C4-2B (cell line): ENCODE measurements around the gene INSIG1.

Experiments
- H3K27ac ChIP-seq: fragments of 450-650 bp; 2 replicates; pipeline ENCODE4 v1.5.1; 2017
- CTCF ChIP-seq: fragments of 450-650 bp; conservative IDR thresholded peaks from 2 replicates; pipeline ENCODE4 v1.5.1; 2017; ENCODE audit warnings: mild to moderate bottlenecking
- ZFX ChIP-seq: fragments of 450-650 bp; IDR thresholded peaks from 2 replicates; pipeline ENCODE4 v1.6.1; 2017

The INSIG1 gene

DNA sequence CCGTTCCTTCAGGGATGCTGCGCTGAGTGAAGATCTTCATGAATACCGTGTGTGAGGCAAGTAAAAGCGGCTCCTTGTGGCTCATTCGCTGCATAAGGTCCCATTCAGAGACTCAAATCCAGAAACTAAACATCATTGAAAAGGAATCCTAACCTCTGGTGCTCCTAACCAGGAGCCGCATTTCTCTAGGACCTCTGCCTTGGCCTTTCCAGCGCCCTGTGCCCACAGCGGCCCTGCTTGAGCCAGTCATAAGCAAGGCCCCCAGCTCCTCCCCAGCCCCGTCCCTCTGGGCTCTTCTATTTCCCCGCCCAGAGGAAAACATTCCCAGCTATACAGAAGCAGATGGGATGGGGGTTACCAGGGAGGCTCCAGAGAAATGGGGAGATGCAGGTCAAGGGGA lies 42.6 kb upstream of the INSIG1 start:
- no peak overlapping the region for H3K27ac ChIP-seq
- TF ChIP-seq CTCF, result no peak
- no peak for TF ChIP-seq ZFX

- H3K27ac ChIP-seq, result no peak overlapping the region
- no peak for TF ChIP-seq CTCF
- no peak for TF ChIP-seq ZFX
Observed at GRCh38 chr7:155255621-155256020, 42.1 kb upstream of the INSIG1 start.

- H3K27ac ChIP-seq, result no peak overlapping the region
- no peak for TF ChIP-seq CTCF
- no peak for TF ChIP-seq ZFX
Observed at GRCh38 chr7:155256081-155256760, 41.5 kb upstream of the INSIG1 start.

DNA sequence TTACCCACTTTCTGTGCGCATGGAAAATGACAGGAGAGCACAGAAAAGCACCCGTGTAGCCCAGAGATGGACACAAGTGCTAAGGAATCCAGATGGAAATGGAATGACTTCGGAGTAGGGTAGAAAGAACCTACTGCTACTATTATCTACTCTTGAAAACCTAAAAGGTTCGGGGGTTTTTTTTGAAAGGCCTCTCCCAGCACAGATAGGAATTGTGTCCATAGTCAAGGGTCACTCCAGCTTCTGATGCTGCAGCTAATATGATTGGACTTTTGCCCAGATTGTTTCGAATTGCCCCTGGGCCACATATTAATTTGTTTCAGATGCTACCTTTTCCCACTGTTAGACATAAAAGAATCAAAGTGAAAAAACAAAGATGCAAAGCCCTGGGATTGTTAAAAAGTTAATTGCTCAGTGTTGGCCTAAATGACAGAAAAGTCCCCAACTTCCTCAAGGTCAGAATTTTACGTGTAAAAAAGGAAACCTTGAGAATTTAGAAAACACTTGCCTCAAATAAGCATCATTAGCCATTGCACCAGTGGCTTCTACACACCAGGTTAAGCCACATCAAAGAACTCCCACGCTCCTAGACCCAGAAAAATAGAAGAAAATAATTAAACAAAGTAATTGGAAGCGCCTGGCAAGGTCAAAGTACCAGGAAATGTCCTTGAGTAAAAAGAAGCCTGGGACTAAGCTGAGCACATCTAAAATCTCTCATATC lies 40.8 kb upstream of the INSIG1 start:
- H3K27ac ChIP-seq, result no peak overlapping the region
- TF ChIP-seq CTCF, result no peak

DNA sequence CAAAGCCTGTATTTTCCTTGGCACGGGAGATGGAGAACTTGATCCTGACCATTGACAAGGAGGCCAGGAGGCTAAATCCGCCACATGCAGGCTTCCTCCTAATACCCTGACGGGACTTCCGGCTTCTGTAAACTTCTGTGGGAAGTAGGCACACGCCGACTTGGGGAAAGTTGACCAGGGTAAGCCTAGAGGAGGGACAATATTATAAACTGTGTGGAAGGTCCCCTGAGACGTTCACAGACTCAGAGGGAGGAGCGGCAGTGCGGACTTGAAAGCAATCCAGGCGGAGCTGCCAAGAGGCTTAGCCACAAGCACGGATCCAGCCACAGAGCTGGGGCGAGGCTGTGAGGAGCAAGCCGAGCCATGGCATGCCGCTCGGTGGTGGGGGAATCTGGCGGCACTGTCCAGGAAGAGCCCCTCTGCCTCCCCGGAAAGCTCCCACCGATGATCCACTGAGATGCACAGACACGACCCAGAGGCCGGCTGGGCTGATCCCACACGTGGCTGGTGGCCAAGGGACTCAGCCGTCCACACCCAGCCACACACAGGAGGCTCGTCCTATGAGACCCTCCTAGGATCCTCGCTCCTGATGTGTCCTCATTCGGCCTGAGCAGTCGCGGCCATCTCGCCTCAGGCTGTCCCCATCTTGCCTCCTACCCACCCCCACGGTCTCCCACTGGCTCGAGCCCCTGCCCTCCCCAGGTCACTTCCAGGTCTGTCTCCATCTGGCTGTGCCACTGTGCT lies 40.0 kb upstream of the INSIG1 start:
- H3K27ac ChIP-seq, result no peak overlapping the region
- no peak for TF ChIP-seq CTCF
- no peak for TF ChIP-seq ZFX

GRCh38 chr7:155258226-155258560 lies 39.5 kb upstream of the INSIG1 start:
- TF ChIP-seq ZFX (no peak), CTCF (no peak)
- no peak overlapping the region for H3K27ac ChIP-seq

DNA sequence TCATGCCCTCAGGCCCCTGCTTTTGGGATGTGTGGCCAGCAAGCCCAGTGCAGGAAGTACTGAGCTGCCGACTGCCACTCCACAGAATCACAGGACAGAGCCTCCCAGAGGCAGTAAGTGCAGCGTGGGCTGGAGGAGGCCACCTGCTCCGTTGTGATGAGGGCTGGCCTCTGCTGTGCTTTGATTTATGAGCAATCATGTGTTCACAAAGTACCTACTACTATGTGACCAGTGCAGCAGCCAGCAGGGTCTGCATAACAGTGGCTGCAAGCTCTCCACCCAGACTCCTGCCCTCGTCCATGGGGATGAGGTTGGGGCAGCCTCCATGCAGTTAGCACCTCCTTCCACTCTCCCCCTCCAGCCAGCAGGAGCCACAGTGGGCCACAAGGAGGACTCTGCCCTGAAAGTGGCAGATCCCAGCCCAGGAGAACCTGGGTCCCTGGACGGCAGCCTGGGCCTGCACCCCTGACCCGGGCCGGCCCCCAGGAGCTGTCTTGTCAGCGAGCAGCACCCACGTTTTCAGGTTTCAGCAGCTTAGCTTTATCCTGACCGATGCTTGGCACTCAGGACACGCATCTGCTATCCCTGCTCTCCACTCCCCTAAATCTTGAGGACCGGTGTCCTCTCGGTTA lies 37.7 kb upstream of the INSIG1 start:
- no peak overlapping the region for H3K27ac ChIP-seq
- TF ChIP-seq ZFX (no peak), CTCF (no peak)
